Sigmoid colon (tissue), 3 donors: Measurements from ENCODE around the gene ARHGAP28.

Experiments
- CTCF ChIP-seq, 4 experiments: fragments of 450-650 bp in 3 of 4; fragments of 200-600 bp in 1 of 4; IDR thresholded peaks; one replicate each; pipeline ENCODE4 v1.5.1; 2016 to 2019; ENCODE audit warnings: antibody characterized with exemption in 4 of 4, mild to moderate bottlenecking in 3 of 4, moderate library complexity in 2 of 4
- POLR2A ChIP-seq, 2 donors: fragments of 450-650 bp; IDR thresholded peaks; one replicate each; pipeline ENCODE4 v1.6.1; 2016; ENCODE audit warnings: antibody characterized with exemption in 2 of 2, mild to moderate bottlenecking in 2 of 2, moderate library complexity in 2 of 2

GRCh38 chr18:6681331-6681875, 48.1 kb upstream of the ARHGAP28 start:
- TF ChIP-seq POLR2A (IDR thresholded peaks at IDR 0.05) (no peak), CTCF (IDR thresholded peaks at IDR 0.05) (no peak)
